Activated CD8-positive, alpha-beta memory T cell treated with anti-CD3 and anti-CD28 coated beads for 24 hours (primary cell): Measurements from ENCODE around the gene HHATL.

Source experiments
- DNase-seq: peaks from one replicate; pipeline ENCODE4 v3.0.0-alpha.2; 2020

The HHATL gene

DNA sequence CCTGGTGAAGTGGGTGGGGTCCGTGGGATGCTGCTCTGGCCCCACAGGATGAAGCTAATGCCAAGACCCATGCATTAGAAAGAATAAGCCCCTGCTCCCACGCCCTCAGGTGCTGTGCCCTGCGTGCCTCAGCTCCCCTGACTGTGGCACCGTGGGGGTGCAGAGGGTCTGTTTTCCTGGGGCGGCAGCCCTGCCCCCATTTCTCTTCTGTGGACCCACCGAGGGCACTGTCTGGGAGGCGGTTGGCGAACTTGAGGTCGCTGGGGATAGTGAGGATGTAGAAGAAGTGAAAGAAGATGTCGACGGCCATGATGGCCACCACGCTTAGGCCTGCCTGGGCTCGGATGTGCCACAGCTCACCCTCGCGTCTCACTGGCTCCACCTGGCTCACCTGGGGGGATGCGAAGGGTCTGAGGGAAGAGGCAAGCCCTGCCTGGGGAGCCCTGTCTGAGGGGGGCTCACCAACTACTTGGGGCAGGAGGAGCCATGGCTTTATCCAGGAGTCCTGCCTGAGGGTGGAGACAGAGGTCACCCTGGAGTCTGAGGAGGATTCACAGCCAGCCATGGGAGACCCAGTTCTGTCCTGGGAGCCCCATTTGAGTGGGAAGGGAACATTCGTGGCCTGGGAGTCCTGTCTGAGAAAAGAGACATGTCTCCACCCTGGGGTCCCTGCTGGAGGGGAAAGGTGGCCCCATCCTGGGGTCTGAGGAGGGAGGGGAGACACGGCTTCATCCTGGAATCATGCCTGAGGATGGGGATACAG lies 5.1 kb downstream of the HHATL start:
- DNase-seq: peak; percentile 50

DNA sequence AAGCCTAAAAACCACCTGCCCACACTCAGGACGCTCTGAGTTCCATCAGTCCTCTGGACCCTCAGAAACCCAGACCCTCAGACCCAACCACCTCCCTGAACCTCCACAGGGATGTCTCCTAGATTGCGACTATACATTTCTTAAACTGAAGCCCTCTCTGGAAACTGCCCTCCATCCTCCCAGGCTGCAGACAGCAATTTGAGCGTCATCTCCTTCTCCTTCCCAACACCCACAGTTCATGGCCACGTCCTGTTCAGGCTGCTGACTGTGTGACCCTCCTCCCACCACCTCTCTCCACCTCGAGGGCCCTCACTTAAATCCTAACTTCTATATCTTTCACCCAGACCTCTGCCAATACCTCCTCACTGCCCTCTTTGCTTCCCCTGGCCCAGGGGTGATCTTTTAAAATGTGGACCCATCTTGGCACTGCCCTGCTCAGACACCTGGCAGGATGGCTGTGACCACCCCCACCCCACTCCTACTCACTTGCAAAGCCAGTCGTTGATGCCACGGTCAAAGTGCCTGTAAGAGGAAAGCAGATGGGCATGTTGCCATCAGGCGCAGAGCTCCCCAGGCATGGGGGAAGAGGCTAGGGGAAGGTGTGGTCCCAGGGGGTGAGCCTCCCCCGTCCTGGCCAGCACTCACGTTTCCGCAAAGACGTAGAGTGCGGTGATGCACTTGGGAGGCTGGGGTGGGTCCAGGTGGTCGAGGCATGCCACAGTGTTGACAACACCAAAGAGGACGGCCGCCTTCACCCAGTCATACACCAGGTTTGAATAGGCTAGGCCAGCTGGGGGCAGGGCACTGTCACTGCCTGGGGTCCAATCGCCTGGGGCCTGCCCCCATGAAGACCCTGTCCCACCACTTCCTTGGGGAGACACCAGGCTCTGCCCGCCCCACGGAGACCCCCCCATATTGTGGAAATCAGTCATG lies 6.0 kb downstream of the HHATL start:
- DNase-seq: no peak

DNA sequence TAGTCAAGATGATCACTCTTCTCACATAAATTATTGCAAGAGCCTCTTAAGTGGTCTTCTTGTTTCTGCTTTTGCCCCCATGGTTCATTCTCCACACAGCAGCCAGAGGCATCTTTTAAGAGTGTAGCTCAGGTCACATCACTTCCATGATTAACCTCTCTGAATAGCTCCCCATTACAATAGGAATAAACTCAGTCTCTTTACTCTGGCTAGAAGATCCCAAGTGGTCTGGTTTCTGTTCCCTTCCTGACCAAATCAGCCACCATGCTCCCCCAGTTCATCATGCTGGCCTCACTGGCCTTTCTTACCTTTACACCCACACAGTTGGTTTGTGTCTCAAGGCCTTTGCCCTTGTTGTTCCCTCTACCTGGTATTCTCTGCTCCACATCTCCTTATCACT lies 8.2 kb downstream of the HHATL start:
- DNase-seq: no peak

DNA sequence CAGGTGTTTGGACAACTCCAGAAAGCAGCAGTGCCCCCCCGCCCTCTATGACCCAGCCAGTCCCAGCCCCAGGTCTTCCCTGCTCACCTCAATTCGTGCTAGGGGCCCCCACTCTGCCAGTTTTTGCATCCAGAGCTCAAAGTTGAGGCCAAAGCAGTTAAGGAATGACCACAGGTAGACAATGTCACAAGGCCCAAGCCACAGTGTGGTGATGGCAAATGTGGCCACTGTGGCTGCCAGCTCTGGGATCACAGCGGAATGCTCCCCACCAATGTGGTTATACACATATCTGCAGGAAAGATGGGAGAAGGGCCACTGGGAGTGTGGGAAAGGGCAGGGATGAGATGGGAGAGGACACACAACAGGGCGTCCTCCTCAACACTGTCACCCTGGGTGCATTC lies 9.1 kb downstream of the HHATL start:
- no peak for DNase-seq

DNA sequence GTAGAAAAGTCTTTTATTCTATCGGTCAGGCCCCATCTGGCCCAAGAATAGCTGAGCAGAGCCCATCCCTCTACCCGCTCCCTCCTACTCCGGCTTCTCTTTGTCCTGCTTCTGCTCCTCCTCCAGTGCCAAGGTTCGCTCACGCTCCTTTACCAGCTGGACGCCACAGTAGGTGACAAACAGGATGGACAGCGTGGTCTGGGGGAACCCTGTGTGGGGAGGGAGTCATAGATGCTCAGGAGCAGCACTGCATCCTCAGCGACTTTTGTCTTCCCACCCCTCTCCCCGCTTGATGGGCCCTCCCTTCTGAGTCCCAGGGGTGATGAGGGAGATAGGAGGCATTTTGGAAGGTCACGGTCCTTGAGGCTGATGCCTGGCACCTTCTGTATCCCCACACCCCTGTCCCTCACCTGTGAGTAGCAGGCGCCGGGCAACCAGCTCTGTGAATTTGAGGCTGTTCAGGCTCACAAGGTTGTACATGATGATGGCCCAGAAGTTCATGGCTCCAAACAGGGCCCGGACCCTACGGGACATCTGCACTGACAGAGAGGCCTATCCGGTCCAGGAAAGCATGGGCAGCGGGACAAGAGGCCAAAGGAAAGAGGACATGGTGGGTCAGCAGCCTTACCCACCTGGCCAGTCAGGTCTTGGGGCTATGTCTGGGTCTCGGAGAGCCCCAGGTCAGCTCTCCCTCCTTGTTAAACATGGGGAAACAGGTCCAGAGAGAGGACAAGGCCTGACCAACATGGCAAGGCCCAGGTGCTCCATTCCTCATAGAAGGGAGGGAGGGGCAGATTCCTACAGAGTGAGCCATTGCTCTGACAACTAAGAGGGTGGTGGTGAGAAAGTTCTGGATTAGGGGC lies 9.7 kb downstream of the HHATL start:
- DNase-seq: no peak

DNA sequence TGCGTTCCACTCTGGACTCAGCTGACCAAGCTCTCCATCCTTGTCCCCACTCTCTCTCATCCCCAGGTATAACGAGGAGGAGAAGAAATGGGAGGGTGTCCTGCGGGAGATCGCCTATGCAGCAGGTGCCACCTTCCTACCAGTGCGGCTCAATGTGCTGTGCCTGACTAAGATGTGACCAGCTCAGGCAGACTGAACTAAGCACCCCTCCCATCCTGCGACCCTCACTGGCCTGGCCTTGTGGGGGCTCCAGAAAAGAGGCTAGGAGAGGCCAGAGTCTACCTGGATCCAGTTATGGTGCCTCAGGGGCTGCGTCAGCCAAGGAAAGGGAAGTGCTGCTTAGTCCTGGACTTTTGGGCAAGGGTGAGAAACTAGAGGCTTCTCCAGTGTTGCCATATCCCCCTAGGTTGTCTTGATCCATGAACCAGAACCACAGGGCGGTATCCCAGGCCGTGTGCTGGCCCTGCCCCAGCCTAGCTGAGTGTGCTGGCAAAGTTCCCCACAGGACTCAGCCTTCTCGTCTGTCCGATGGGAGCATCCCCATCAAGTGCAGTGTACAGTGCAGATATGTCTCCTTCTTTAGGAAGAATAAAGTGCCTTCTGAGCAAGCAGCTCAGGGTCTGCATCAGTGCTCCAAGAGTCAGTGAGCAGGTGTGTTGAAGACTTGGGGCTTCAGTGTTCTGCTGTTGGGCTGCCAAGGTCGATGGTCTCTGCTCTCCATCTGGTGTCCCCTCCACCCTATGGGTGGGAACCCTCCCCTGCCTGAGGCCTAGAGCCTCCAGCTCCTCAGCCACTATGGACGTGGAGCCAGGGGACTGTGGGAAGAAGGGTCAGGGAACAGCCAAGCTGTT lies 10.6 kb downstream of the HHATL start:
- DNase-seq: no peak

DNA sequence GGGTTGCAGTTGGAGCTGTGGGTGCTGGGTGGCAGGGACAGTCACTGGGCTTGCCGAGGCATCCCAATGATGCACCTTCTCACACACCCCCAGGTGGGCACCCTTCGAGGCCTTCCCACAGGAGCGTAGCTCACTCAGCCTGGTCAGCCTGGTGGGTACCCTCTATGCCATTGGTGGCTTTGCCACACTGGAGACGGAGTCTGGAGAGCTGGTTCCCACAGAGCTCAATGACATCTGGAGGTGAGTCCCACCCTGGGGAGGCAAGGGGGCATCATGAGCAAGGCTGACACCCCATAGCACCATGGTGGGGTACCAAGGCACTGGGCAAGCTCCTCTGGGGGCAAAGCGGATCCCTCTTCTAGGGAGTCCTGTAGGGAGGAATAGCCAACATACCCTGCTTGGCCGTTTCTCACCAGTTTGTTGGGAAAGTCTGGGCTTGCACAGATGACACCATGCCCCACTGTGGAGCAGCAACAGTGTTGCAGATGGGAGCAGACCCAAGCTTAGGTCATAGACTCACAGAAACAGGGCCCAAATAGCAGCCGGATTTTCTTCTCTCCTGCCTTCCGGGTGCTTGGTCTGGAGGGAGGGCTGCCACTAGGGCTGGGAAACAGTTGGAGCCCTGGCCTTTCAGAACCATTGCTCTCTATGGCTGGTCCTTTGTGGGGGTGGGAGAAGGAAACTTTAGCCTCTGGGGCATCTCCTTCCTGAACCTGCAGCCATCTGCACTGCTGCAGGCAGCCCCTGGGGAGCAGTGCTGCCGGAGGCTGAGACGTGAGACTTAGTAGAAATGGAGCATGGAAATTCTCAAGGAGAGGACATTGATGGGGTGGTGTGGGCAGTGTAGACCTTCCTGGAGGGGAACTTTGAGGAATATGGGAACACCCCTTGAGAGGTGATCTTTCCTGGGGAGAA lies 11.6 kb downstream of the HHATL start:
- DNase-seq: no peak

DNA sequence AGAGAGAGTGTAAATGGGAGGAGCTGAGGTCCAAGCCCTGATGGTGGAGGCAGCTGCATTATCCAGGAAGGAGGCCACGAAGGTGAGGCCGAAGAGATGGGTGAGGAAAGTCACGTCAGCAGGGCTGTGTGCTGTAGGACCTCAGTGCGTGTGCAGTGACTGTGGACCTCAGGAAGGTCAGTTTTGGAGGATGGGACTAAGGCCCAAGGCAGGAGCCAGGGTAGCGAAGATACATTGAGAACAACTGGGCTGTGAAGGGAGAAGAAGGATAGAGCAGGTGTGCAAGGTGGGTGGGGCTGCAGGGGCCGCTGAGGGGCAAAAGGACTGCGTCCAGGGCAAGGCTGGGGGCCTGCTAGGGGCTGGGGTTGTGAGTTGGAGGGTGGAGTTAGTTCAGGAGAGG lies 12.4 kb downstream of the HHATL start:
- no peak for DNase-seq

DNA sequence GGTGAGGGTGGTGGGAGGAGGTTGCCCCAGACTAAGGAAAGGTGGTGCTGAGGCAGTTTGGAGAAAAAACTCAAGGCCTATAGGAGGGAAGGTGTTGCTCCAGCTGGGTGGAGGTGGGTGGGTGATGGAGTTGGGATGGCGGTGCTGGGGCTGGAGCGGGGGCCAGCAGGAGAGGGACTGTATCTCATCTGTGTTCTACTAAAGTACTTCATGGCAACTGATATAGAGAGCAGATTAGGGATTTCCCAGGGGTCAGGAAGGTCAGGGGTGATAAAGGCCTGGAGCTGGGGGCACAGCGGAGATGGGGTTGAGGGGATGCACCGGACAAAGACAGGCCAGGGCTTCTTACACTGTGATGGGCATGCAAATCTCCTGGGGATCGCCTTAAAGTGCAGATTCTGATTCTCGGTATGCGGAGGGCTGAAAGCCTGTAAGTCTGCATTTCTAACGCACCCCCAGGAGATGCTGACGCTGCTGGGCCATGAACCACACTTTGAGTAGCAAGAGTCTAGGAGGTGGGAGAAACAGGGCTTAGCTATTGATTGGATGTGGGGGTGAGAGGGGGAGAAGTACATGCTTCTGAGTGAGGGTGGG lies 13.1 kb downstream of the HHATL start:
- DNase-seq: no peak

DNA sequence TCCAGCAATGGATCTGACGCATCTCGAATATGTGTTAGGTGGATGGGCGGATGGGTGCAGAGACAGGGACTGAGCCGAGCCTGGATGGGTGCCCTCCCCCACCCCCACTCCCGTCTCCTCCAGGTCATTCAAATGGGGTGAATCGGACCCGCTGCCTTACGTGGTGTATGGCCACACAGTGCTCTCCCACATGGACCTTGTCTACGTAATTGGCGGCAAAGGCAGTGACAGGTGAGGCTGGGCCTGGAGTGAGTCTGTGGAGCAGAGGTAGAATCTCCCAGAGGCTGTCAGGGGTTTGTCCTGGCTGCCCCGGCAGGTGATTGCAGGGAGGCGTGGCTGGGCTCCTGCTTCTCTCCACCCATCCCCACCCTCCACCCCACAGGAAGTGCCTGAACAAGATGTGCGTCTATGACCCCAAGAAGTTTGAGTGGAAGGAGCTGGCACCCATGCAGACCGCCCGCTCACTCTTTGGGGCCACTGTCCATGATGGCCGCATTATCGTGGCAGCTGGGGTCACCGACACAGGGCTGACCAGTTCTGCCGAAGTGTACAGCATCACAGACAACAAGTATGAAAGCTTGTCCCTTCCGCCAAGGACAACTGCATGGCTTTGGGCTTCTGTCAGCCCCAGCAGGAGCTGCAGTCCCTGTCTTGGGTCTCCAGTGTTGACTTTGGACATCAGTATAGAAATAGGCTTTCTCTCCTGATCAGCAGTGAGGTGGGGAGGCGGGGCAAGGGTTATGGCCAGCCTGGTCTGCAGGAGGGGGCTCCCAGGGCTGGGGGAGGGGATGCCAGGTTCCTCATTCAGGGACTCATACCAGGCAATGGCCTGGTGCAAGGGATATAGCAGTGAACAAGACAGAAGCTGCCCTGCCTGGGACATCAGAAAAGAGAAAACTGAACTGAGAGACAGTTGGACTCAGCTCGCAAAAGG lies 13.8 kb downstream of the HHATL start:
- DNase-seq: no peak

DNA sequence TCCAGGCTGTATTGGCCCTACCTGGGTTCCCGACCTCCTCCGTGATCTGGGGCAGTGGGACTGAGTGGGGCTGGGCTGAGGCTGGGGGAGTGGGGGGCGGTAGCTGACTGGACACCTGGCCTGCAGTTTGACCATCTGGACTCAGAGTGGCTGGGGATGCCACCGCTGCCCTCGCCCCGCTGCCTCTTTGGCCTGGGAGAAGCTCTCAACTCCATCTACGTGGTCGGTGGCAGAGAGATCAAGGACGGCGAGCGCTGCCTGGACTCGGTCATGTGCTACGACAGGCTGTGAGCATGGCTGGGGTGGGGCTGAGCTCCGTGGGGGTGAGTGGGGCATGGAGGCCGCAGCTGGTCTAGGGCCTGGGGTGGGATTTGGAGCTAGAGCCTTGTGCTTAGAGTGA lies 14.6 kb downstream of the HHATL start:
- DNase-seq: no peak

DNA sequence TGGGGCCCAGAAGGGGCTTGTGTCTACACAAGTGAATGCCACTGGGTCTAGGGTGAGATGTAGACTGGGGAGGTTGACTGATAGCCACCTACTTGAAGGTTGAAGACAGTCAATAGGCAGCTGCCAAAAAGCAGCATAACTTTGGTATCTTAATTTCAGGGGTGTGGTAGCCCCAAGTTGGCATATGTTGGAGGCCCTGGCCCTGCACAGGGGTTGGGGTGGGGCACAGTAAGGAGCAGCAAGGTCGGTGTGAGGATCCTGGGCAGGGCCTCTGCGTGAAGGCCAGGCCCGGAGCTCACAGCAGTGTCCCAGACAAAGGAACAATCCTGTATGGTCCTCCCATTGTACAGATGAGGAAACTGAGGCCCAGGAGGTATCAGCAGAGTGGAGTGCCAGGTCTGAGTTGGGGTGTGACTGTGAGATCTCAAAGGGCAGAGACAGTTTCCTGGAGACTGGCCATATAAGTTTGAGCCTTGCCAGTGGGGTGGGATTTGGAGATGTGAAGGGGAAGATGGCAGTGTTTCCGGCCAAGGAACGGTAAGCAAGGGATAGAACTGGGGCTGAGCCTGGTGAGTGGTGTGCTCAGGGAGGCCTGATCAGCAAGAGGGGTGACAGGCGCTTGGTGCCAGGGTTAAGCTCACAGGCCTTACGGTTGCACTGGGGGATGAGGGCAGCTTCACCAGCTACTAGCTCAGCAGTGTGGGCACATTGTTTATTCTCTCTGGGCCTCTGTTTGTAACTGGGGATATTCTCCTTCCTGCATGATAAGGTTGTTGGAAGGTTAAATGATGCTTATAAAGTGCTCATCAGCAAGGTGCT lies 15.6 kb downstream of the HHATL start:
- DNase-seq: no peak

DNA sequence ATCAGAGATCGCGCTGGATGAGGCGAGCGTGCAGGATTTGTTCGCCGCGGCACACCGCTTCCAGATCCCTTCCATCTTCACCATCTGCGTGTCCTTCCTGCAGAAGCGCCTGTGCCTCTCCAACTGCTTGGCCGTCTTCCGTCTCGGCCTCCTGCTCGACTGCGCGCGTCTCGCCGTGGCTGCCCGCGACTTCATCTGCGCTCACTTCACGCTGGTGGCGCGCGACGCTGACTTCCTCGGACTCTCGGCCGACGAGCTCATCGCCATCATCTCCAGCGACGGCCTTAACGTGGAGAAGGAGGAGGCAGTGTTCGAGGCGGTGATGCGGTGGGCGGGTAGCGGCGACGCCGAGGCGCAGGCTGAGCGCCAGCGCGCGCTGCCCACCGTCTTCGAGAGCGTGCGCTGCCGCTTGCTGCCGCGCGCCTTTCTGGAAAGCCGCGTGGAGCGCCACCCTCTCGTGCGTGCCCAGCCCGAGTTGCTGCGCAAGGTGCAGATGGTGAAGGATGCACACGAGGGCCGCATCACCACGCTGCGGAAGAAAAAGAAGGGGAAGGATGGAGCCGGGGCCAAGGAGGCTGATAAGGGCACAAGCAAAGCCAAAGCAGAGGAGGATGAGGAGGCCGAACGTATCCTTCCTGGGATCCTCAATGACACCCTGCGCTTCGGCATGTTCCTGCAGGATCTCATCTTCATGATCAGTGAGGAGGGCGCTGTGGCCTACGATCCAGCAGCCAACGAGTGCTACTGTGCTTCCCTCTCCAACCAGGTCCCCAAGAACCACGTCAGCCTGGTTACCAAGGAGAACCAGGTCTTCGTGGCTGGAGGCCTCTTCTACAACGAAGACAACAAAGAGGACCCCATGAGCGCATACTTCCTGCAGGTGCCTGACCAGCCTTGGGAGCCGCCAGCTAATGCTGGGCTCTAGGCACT lies 16.4 kb downstream of the HHATL start:
- DNase-seq: no peak

DNA sequence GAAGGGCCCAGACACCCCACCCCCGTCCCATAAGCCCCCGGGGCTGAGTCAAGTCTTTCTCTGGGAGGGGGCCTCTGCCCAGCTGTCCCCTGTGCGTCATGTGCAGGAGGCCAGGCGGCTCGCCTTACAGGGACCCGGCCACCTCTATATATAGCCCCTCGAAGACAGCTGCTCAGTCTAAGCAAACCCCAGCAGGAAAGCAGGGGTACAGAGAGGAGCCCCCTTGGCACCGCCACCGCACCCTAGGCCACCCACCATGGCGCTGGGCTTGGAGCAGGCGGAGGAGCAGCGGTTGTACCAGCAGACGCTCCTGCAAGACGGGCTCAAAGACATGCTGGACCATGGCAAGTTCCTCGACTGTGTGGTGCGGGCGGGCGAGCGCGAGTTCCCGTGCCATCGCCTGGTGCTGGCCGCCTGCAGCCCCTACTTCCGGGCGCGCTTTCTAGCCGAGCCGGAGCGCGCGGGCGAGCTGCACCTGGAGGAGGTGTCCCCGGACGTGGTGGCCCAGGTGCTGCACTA lies 17.2 kb downstream of the HHATL start, which contains the start of gene KLHL40:
TSS of gene KLHL40 (plus strand) at position 175 of the 519 bp plus-strand sequence. CDS start at position 257, 82 bp downstream.
- DNase-seq: no peak

DNA sequence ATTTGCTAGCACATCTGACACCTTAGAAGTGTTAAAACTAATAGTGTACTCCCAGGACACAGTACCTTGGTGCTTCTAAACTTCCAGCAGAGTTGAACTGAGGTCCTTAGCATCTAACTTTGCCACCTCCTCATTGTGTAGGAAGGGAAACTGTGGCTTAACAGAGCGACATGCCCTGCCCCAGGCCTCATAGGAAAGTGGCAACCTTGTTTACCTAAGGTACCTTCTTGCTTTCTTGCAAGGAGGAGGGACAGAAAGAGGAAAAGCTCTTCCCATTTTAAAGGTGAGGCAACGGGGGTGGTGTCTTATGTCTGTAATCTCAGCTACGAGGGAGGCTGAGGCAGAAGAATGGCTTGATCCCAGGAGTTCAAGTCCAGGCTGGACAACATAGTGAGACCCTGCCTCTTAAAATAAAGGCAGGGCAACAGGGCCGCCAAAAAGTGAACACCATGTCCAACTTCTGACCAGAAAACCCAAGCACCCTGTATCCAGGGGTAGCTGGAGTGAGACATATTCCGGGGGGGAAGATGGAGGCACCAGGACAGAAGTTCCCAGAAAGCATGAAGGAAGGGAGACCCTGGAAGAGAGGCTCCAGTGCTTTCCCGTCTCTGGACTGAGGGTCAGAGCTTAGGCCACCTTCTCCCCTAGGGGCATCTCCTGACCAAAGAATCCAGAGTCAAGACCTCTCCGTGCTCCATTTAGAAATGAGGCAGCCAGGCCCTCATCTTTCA lies 17.8 kb downstream of the HHATL start:
- no peak for DNase-seq

DNA sequence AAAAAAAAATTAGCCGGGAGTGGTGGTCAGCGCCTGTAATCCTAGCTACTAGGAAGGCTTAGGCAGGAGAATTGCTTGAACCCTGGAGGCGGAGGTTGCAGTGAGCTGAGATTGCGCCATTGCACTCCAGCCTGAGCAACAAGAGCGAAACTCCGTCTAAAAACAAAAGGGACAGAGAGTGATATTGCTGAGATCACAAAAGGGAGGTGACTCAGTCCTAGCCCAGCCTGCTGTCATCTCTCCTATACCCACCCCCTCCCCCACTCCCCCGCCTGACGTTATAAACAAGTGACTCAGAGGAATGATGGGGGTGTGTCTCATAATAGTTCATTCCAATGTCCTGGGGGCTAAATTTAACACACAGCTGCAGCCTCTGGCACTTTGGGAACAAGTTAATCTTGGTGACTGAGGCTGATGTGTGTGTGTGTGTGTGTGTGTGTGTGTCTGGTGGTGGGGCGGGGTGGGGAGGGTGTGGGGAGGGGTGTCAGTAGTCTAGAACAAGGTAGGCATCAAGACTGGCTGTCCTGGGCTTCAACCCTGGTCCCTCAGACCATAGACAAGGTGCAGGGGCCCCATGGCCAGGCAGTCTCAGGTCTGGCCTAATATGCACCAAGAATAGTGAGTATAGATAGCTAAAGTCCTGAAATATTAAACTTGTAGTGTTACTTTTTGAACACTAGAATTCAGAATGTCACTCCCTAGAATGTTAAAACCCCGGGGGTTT lies 18.6 kb downstream of the HHATL start:
- no peak for DNase-seq
